Nucleus accumbens (tissue), 56 donors: Measurements from ENCODE around the gene TRANK1.
"Not testable (repeated sequence)": the region's sequence is repeated elsewhere in the genome, so short reads cannot be mapped to it uniquely, and the experiment has no call there.

ENCODE experiments used
- DNase-seq, 56 donors: peaks; one replicate each; lab custom pipeline; 2025; lab: John Stamatoyannopoulos, UW

TRANK1 gene

DNA sequence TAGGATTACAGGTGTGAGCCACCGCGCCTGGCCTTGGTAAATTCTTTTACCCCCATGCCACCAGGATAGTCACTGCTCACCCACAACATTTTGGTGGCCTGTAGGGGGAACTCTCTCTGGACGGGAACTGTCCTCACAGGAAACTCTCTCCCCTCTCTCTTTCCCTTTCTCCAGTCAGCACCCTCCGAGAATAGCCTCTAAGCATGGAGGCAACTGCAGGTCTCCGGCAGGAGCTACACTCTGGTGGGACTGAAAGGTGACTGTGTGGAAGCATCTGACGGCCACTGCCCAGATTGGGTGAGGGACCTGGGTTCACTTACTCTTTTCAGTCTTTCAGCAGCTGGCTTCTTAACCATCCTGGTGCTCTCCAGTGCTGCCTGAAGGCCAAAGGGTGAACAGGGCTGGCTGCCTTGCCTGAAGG lies 21.3 kb downstream of the TRANK1 start:
- no peak for DNase-seq

- DNase-seq, result no peak
These were observed 23.8 kb downstream of the TRANK1 start for GRCh38 chr3:36920884-36921567.

DNA sequence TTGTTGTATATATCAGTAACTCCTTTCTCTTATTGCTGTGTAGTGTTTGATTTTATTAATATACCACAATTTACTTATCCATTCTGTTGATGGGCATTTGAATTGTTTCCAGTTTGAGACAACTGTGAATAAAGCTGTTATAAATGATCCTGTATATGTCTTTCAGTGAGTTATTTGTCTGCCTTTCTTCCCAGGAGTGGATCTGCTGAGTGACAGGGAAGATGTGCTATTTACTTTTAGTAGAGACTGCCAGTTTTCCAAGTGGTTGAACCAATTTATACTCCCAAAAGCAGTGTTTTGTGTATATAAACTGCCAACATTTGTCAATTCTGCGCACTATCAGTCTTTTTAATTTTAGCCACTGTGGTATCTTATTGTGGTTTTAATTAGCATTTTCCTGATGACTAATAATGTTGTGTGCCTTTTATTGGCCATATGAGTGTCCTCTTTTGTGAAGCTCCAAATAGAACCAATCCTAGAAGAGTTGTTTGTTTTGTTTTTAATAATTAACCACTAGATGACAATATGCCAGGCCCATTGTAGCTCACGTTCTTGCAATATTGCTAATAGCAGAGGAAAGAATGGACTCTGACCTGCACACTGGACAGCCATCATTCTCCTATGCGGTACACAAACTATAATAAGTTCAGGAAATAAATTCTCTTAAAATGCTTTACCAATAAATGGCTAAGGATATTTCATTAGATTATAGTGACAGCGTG lies 25.3 kb downstream of the TRANK1 start:
- DNase-seq, result no peak

DNA sequence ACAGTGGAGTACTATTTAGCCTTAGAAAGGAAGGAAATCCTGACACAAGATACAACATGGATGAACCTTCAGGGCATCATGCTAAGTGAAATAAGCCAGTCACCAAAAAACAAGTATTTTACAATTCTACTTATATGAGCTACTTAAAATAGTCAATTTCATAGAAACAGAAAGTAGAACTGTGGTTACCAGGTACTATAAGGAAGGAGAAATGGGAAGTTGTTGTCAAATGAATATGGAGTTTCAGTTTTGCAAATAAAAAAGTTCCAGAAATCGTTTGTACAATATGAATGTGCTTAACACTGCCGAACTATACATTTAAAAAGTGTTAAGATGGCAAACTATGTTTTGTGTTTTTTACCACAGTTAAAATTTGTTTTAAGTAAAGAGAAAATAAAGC lies 26.8 kb downstream of the TRANK1 start:
- no peak for DNase-seq

GRCh38 chr3:36911990-36912804 lies 32.7 kb downstream of the TRANK1 start:
- no peak for DNase-seq

DNA sequence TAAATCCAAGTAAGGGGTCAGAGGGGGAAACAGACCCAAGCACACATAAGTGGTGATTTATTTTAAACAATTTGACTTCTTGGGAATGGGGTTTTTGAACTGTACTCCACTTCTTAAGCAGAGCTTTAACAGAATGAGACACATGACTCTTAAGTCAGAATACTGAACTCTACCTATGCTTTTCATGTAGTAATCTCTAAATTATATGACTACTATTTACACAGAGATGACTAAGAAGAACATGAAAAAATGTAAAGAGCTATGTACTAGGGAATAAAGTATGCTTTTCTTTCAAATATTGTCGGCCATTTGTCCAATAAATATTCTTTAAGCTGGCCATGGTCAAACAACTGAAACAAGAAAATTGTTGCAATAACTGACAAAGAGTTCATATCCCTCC lies 35.2 kb downstream of the TRANK1 start:
- no peak for DNase-seq

- no peak for DNase-seq
These were observed 35.7 kb downstream of the TRANK1 start for GRCh38 chr3:36909181-36909580.

DNA sequence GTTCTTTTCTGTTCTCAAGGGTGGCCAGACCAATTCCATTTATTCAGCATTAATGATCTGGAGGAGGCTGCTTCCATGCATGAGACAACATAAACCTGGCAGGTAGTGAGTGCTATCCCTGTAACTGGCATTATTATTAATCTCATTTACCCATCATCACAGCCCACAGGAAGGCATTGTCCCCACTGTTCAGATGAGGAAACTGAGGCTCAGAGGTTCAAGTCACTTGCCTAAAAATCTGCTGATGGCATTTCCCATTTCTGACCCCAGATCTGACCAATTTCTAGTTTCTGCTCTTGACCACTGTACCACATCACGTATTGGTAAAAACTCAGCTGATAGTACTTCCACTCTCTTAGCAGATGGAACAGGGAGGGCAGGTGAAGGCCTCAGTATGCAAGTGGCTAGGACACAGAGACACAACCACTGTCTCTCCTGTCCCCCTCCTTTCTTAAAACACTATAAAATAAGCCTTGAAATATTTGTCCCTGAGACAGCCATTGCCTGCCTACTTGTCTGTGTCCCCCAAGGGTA lies 36.1 kb downstream of the TRANK1 start:
- DNase-seq, result no peak

DNA sequence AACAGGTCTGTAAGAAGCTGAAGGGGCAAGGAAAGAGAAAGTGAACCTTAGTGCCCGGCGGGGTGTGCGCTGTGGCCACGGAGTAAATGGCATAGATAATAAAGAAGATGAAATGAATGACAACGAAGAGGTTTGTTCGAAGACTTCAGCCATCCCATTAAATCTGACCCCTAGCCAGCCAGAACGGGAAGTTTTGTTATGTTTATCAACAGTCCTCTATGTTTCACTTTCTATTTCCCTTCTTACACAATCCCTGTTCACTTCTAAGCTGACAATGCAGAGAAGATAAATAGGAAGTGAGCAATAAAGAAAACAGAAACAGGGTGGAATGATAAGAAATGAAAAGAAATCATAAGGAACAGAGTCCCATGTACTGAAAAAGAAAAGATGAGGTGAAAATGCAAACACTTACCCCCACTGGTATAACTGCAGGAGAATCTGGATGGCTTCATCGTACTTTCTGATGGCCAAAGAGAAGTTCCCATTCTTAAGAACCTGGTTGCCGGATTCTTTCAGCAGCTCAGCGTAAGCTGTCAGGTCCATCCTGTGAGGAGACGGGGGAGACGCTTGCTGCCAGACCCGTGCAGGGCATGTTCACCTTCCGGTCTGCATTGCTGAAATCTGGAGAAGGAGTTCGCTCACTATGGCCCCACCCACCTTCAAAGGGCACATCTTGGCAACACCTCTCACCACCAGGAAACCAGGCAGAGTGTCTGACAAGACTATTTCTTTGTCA lies 36.8 kb downstream of the TRANK1 start:
- DNase-seq, result no peak

DNA sequence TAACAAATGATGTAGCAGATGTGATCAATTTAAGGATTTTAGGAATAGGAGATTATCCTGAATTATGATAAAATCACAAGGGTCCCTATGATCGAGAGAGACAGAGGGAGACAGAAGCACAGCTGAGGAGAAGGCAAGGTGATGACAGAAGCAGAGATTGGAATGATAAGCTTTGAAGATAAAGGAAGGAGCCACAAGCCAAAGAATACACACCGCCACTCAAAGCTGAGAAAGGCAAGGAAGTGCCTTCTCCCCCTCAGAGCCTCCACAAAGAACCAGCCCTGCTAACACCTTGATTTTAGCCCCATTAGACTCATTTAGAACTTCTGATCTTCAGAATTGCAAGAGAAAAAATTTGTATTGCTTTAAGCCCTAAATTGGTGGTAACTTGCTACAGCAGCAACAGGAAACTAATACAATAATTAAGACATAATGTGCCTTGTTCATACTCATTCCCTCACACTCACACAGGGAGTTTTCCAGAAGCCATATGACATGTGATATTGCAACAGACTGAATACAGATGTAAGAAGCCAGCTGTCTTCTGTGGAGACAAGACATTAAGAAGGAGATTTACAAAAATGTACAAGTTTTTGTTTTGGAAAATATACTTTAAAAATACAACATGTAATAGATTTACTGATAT lies 38.2 kb downstream of the TRANK1 start:
- DNase-seq, result no peak

- DNase-seq, result no peak
These were observed 39.3 kb downstream of the TRANK1 start for GRCh38 chr3:36905545-36905944.

DNA sequence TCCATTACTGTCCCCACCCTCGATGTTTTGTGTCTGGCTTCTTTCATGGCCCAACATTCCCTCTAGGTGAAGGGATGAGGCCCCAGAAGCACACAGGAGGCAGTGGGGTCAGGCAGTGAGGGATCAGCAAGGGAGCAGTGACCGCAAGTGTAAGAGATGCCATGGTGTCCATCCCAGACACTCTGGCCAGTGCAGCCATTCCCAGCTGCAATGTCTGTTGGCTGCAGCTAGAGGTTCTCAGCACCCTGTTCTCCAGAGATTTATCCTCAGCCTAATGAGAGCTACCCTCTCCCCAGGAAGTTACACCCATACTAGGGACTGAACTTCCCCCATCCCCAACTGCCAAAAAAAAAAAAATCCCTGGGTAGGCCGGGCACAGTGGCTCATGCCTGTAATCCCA lies 40.2 kb downstream of the TRANK1 start:
- peak in 2 of 56 donors; percentile 1 to 8 for DNase-seq

DNA sequence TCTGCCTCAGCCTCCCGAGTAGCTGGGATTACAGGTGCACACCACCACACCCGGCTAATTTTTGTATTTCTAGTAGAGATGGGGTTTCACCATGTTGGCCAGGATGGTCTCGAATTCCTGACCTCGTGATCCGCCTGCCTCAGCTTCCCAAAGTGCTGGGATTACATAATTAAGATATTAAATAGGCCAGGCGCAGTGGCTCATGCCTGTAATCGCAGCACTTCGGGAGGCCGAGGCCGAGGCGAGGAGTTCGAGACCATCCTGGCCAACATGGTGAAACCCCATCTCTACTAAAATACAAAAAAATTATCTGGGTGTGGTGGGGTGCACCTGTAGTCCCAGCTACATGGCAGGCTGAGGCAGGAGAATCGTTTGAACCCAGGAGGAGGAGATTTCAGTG lies 40.8 kb downstream of the TRANK1 start:
- not testable (repeated sequence) for DNase-seq

DNA sequence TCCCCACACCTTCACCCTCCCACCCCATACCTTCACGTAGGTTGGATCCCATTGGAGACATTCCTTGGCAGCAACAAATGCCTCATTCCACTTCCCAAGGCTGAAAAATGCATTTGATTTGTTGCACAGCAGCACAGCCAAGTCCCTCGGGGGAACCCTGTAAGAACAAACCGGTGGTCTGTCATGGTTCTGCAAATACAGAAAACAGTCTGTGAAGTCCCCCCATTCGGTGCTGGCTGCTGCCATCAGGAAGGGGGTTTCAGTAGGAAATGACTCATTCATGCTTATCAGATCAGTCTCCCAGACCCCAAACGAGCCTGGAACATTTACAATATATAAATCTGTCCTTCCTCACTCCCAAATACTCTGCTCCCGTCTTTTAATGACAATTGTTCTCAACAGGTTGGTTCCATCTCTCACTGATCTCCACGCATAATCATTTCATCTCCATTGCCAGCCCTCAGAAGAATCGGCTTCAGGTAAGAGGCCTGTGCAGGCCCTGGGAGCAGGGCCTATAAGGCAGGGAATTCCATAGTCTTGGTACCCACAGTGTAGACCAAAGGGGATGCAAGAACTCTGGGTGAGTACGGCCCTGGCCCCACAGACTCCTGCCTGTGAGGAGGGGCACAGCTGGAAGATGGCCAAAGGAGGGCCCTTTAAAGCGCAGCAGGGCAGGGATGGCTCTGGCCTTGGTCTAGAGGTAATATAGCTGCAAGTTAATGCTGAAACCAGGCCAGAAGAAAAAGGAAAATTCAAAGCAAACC lies 41.6 kb downstream of the TRANK1 start:
- no peak for DNase-seq

DNA sequence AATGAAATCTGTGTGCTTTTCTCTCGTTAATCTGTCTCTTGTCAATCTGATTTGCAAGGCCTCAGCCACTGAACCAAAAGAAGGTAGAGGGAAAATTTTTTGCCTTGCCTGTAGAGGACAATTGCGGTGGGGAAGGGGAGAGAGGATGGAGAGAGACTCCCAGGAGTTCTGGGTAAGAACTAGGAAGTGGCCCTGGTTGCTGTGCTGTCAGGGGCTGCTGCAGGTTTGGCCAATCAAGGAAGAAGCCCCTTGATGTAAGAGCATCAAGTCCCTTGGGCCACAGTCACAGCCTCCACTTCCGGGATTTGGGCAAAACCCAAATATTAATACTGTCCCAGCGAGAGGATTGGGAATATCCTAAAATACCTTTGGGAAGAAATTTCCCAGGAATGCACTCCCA lies 43.3 kb downstream of the TRANK1 start:
- no peak for DNase-seq

DNA sequence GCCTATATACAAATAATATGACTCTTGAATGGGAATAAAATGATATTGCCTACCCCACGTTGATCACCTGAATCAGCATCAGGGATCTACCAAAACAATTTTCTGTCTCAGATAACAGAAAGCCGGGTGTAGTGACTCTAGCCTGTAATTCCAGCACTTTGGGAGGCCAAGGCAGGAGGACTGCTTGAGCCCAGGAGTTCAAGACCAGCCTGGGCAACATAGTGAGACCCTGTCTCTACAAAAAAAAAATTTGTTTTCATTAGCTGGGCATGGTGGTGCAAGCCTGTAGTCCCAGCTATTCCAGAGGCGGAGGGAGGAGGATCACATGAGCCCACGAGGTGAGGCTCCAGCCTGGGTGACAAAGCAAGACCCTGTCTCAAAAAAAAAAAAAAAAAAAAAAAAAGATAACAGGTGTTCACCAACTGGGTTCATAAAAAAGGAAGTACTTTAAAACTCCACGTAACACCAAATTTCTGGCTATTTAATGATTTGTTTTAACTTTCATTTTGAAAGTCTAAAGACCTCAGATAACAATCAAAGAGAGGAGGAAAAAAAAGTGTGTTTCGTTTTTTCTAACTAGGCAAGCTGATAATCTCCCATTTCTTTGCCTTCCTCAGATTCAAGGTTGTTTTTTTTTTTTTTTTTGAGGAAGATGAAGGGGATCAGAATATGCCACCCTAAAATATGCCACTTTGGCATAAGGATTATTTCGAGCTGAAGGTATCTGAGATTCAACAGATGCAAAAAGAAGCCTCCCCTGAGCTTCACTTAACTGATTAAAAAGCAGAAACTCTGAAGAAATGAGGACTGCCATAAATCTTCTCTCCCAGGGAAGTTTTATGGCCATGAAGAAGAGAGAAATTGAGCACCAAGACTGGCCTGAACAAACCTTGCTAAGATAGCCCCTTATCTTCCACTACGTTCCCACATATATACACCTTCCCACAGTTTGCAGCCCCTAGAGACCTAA lies 44.1 kb downstream of the TRANK1 start:
- no peak for DNase-seq

- DNase-seq, result no peak
These were observed 49.1 kb downstream of the TRANK1 start for GRCh38 chr3:36895496-36896409.
